HCT116 (cell line): Measurements from ENCODE around the gene PTPN21. TPM values are rescaled to one million over a fixed set of nuclear protein-coding genes. Genes with fewer than 3 reads are reported as not detected.

Experiments
- ATAC-seq: fragments of 200-7000 bp; cut with Tn5 transposase; 2 replicates; pipeline ENCODE4 v1.9.1; 2020; ENCODE audit warnings: mild to moderate bottlenecking, moderate library complexity
- BruUV-seq: library from RNA; stranded (reverse); fragments of 400-500 nt; replicated peaks from 2 replicates; lab custom pipeline; 2021; lab: Mats Ljungman, UMichigan
- CTCF ChIA-PET: fragments of 300-600 bp; sonication (Branson Sonifier 250); formaldehyde crosslinking; loops from one replicate; lab custom pipeline; 2021; ENCODE audit warnings: antibody characterized with exemption; lab: Charles Lee
- POLR2A ChIA-PET: fragments of 300-600, 350-600 bp; sonication (Branson Sonifier 250); formaldehyde crosslinking; loops from one replicate; lab custom pipeline; 2021; ENCODE audit warnings: antibody characterized with exemption; lab: Charles Lee
- RAD21 ChIA-PET, 2 experiments: fragments of 300-600 bp; sonication (Branson Sonifier 250); formaldehyde crosslinking; loops; one replicate each; lab custom pipeline; 2023; ENCODE audit warnings: low total read pairs in 2 of 2; ENCODE audit not compliant: uncharacterized antibody in 2 of 2, unreplicated experiment in 2 of 2, low non-redundant PET in 1 of 2; lab: Charles Lee
- DNase-seq: peaks from one replicate; pipeline ENCODE4 v3.0.0-alpha.2; 2010; ENCODE audit warnings: low read depth, low spot score
- H2AFZ ChIP-seq: fragments of 200-600 bp; shearing (Covaris generic), sonication (generic); 2 replicates; pipeline ENCODE4 v1.6.1; 2017; ENCODE audit warnings: low read depth, mixed run types, mixed read lengths, antibody characterized with exemption, low read length; ENCODE audit not compliant: poor library complexity, severe bottlenecking
- H3K27ac ChIP-seq: 2 replicates; pipeline ENCODE4 v1.5.1; 2012; ENCODE audit warnings: low read depth, low read length
- H3K27me3 ChIP-seq: fragments of 200-600 bp; sonication (generic); 2 replicates; pipeline ENCODE4 v1.6.1; 2016; ENCODE audit warnings: mixed run types, low read length, mixed read lengths; ENCODE audit not compliant: insufficient read depth
- H3K36me3 ChIP-seq, 2 experiments: fragments of 200-500 bp in 1 of 2; fragments of 200-600 bp in 1 of 2; sonication (Bioruptor generic) in 1 of 2; sonication (generic) in 1 of 2; 2 replicates each; pipeline versions ENCODE4 v1.5.1 to v1.6.1; 2014 to 2016; ENCODE audit warnings: low read length in 2 of 2, inconsistent platforms in 1 of 2, mixed read lengths in 1 of 2, mixed run types in 1 of 2; ENCODE audit not compliant: insufficient read depth in 2 of 2, control insufficient read depth in 1 of 2
- H3K4me1 ChIP-seq, 2 experiments: fragments of 200-600 bp in 1 of 2; sonication (generic) in 1 of 2; 2 replicates each; pipeline versions ENCODE4 v1.5.1 to v1.6.1; 2012 to 2017; ENCODE audit warnings: low read length in 2 of 2, inconsistent platforms in 1 of 2, mild to moderate bottlenecking in 1 of 2, mixed read lengths in 1 of 2, mixed run types in 1 of 2, moderate library complexity in 1 of 2; ENCODE audit not compliant: insufficient read depth in 2 of 2, control insufficient read depth in 1 of 2
- H3K4me2 ChIP-seq: fragments of 200-600 bp; sonication (generic); 2 replicates; pipeline ENCODE4 v1.6.1; 2017; ENCODE audit warnings: mixed run types, low read length, mixed read lengths
- H3K4me3 ChIP-seq, 2 experiments: fragments of 200-600 bp in 1 of 2; sonication (generic) in 1 of 2; replicated peaks in 1 of 2; 2 replicates each; pipeline ENCODE4 v1.5.1; 2011 to 2016; ENCODE audit warnings: low read length in 2 of 2, control low read depth in 1 of 2, low read depth in 1 of 2, mild to moderate bottlenecking in 1 of 2, mixed read lengths in 1 of 2, mixed run types in 1 of 2
- H3K79me2 ChIP-seq: fragments of 200-600 bp; sonication (generic); 2 replicates; pipeline ENCODE4 v1.6.1; 2017; ENCODE audit warnings: mild to moderate bottlenecking, mixed run types, low read length, moderate library complexity, mixed read lengths; ENCODE audit not compliant: insufficient read depth
- H3K9ac ChIP-seq: fragments of 200-600 bp; sonication (generic); 2 replicates; pipeline ENCODE4 v1.6.1; 2016; ENCODE audit warnings: low read length, mixed read lengths
- H3K9me2 ChIP-seq: fragments of 200-600 bp; sonication (generic), shearing (Covaris generic); 2 replicates; pipeline ENCODE4 v1.6.1; 2017; ENCODE audit warnings: mixed run types, mild to moderate bottlenecking, moderate library complexity; ENCODE audit not compliant: insufficient read depth
- H3K9me3 ChIP-seq, 2 experiments: fragments of 200-500 bp in 1 of 2; fragments of 200-600 bp in 1 of 2; sonication (Bioruptor generic) in 1 of 2; sonication (generic) in 1 of 2; 2 replicates each; pipeline ENCODE4 v1.6.1; 2014 to 2017; ENCODE audit warnings: low read length in 2 of 2, mixed read lengths in 2 of 2, inconsistent platforms in 1 of 2, low read depth in 1 of 2, mild to moderate bottlenecking in 1 of 2, mixed run types in 1 of 2, moderate library complexity in 1 of 2; ENCODE audit not compliant: control insufficient read depth in 1 of 2, insufficient read depth in 1 of 2
- H4K20me1 ChIP-seq: fragments of 200-600 bp; sonication (generic), shearing (Covaris generic); 2 replicates; pipeline ENCODE4 v1.6.1; 2017; ENCODE audit warnings: mixed run types, mild to moderate bottlenecking, moderate library complexity; ENCODE audit not compliant: insufficient read depth
- CEBPB ChIP-seq: IDR thresholded peaks from 2 replicates; pipeline ENCODE4 v1.6.1; 2012; ENCODE audit warnings: low read depth
- EGR1 ChIP-seq: IDR thresholded peaks from 2 replicates; pipeline ENCODE4 v1.6.1; 2012; ENCODE audit warnings: low read depth
- ELF1 ChIP-seq: IDR thresholded peaks from 2 replicates; pipeline ENCODE4 v1.6.1; 2012; ENCODE audit warnings: low read depth, borderline replicate concordance
- EZH2 ChIP-seq: fragments of 200-600 bp; sonication (generic); IDR thresholded peaks from 2 replicates; pipeline ENCODE4 v1.6.1; 2017; ENCODE audit warnings: antibody characterized with exemption, mixed run types
- FOSL1 ChIP-seq: IDR thresholded peaks from 2 replicates; pipeline ENCODE4 v1.6.1; 2012; ENCODE audit warnings: low read depth
- POLR2A ChIP-seq: IDR thresholded peaks from 2 replicates; pipeline ENCODE4 v1.7.0; 2011; ENCODE audit warnings: borderline replicate concordance; ENCODE audit not compliant: insufficient read depth, insufficient read length; ENCODE audit errors: extremely low read depth
- SIN3A ChIP-seq: IDR thresholded peaks from 2 replicates; pipeline ENCODE4 v1.6.1; 2012; ENCODE audit warnings: low read depth
- SRF ChIP-seq: IDR thresholded peaks from 2 replicates; pipeline ENCODE4 v1.6.1; 2012; ENCODE audit warnings: low read depth
- YY1 ChIP-seq: IDR thresholded peaks from 2 replicates; pipeline ENCODE4 v1.6.1; 2011; ENCODE audit warnings: low read length, low read depth, moderate library complexity, mild to moderate bottlenecking; ENCODE audit not compliant: insufficient replicate concordance; ENCODE audit errors: extremely low read depth
- ZNF274 ChIP-seq: fragments of 200-500 bp; sonication (Bioruptor generic); IDR thresholded peaks from 2 replicates; pipeline ENCODE4 v1.6.1; 2014; ENCODE audit warnings: mild to moderate bottlenecking, low read depth, low read length, inconsistent platforms
- intact Hi-C: fragments of 100-400 bp; cut with micrococcal nuclease; formaldehyde crosslinking; loops from 2 replicates; pipeline ENCODE4 v1.10.0; 2022
- total RNA-seq: library from RNA; stranded (reverse); gene quantifications from one replicate; pipeline ENCODE4 v1.2.1, GENCODE V29; 2021; ENCODE audit not compliant: unreplicated experiment
- TF ChIP-seq, protein P1 (sequence below): IDR thresholded peaks from 2 replicates; pipeline ENCODE4 v1.6.1; 2012

The PTPN21 gene
- total RNA-seq, 1 experiment from 2014 or later, result 7.6 TPM

DNA sequence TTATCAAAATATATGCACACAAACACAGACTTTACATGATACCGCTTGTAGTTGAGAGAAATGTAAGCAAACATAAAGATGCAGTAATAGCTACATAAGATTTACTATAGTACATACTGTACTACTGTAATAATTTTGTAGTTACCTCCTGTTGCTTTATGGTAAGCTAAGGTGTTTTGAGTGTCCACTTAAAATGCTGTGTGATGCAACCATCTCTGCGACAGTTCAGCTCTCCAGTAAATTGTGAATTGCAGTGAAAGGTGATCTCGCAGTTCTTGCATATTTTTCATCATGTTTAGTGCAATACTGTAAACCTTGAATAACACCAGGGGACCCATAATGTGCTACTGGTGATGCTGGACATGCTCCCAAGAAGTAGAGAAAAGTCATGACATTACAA is 29.6 kb upstream of the PTPN21 start:
- Histone ChIP-seq H3K9me3 (no peaks in the 10 kb centered on the region), H3K36me3 (peaks cover 26 to 36% of the 10 kb centered on the region in 2 experiments; a peak in 3 of 4 replicates), H3K4me1 (no peaks in the 10 kb centered on the region), H3K9me2 (no peaks in the 10 kb centered on the region), H2AFZ (no peak overlapping the region), H3K27ac (no peak overlapping the region), H3K4me3 (no peak overlapping the region), H3K9ac (no peak overlapping the region), H4K20me1 (no peaks in the 10 kb centered on the region), H3K27me3 (no peaks in the 10 kb centered on the region), H3K79me2 (peaks cover 34% of the 10 kb centered on the region), H3K4me2 (no peak overlapping the region)
- ATAC-seq (no peak), DNase-seq (no peak)
- TF ChIP-seq FOSL1 (no peak), POLR2A (no peak), EGR1 (no peak), CEBPB (no peak)
- TF ChIP-seq, protein P1, sequence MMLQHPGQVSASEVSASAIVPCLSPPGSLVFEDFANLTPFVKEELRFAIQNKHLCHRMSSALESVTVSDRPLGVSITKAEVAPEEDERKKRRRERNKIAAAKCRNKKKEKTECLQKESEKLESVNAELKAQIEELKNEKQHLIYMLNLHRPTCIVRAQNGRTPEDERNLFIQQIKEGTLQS, result no peak
- ChIA-PET POLR2A (no interaction called here), RAD21 (no interaction called here), CTCF (no interaction called here)
- no TSS peak for BruUV-seq
- intact Hi-C loops, result no loop called here

DNA sequence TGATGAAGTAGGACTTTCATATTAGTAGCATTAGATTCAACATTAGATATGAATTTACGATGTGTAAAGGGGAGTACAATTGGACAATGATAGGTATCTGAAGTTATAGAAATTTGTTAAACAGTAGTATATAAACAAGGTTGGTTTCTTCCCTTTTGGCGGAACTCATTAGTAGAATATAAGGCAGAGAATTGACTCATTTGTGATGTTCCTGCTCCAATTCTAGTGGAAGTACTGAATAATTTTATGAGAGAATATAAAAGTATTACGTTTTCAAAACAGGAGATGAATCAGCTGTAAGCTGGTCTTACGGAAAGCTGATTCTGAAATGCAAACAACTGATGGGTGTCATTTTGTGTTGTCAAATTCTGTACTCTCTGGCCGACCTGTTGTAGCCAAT is 21.4 kb upstream of the PTPN21 start:
- POLR2A ChIA-PET, result no interaction called here
- no peak for ATAC-seq

More for the DNA sequence above, 21.4 kb upstream of the PTPN21 start:
- Histone ChIP-seq H3K9me3 (no peaks in the 10 kb centered on the region), H3K27me3 (no peaks in the 10 kb centered on the region), H3K4me2 (no peak overlapping the region), H2AFZ (no peak overlapping the region), H3K79me2 (no peaks in the 10 kb centered on the region), H3K9me2 (no peaks in the 10 kb centered on the region), H3K4me3 (no peak overlapping the region), H4K20me1 (no peaks in the 10 kb centered on the region), H3K9ac (no peak overlapping the region), H3K4me1 (no peaks in the 10 kb centered on the region), H3K27ac (no peak overlapping the region), H3K36me3 (peaks cover 38 to 72% of the 10 kb centered on the region in 2 experiments)
- intact Hi-C loops, result no loop called here
- TF ChIP-seq YY1 (no peak), SIN3A (no peak), EZH2 (no peak), ELF1 (no peak), SRF (no peak), ZNF274 (no peak)
- BruUV-seq, result no TSS peak
- no peak for DNase-seq
- ChIA-PET RAD21 (no interaction called here), CTCF (no interaction called here)
